GM21619 (cell line): ENCODE data around the gene HOXD11.

ENCODE experiments used
- ATAC-seq: cut with Tn5 transposase; IDR thresholded peaks from one replicate; pipeline ENCODE4 v1.9.1; 2021; ENCODE audit not compliant: unreplicated experiment

The HOXD11 gene

DNA sequence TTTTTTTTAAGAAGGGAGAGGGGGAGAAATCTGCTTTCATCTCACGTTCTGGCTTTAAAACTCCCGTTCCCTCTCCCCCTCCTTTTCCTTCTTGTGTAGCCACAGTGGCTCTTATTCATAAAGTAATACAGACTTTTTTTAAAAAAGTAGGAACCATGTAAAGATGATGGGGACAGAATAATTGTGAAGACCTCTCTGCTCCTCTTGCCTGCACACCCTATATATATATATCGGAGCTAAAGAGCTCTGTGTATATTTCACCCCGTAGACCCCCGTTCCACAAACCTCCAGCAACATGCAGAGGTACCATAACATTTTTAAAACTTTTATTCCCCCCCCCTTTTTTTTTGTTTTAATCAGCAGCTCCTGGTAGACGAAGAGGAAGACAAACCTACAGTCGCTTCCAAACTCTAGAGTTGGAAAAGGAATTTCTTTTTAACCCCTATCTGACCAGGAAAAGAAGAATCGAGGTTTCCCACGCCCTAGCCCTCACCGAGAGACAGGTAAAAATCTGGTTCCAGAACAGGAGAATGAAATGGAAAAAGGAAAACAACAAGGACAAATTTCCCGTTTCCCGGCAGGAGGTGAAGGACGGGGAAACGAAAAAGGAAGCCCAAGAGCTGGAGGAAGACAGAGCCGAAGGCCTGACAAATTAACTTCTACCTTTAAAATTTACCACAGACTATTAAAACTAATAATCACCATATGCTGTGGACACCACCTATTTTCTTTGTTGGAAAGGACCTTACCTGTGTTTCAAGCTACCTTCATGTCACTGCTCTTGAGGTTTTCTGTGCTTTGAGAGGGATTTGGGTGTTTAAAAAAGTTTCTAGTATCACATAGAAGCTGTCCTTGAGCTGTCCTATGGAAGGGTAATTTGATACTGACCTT is 24.1 kb downstream of the HOXD11 start:
- no peak for ATAC-seq

DNA sequence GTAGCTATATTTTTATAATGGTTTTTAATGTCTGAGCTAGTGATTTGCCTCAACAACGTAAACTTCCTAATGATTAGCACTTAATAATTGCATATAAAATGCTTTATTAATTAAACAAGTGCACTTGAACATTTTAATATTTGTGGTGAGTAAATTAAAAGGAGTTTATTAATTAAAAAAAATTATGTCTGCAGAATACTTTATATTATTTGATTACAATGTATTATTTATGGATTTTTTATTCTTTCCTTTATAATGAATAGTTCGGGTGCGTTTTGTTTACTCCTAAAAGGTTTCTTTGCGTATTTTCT is 24.7 kb downstream of the HOXD11 start:
- no peak for ATAC-seq

DNA sequence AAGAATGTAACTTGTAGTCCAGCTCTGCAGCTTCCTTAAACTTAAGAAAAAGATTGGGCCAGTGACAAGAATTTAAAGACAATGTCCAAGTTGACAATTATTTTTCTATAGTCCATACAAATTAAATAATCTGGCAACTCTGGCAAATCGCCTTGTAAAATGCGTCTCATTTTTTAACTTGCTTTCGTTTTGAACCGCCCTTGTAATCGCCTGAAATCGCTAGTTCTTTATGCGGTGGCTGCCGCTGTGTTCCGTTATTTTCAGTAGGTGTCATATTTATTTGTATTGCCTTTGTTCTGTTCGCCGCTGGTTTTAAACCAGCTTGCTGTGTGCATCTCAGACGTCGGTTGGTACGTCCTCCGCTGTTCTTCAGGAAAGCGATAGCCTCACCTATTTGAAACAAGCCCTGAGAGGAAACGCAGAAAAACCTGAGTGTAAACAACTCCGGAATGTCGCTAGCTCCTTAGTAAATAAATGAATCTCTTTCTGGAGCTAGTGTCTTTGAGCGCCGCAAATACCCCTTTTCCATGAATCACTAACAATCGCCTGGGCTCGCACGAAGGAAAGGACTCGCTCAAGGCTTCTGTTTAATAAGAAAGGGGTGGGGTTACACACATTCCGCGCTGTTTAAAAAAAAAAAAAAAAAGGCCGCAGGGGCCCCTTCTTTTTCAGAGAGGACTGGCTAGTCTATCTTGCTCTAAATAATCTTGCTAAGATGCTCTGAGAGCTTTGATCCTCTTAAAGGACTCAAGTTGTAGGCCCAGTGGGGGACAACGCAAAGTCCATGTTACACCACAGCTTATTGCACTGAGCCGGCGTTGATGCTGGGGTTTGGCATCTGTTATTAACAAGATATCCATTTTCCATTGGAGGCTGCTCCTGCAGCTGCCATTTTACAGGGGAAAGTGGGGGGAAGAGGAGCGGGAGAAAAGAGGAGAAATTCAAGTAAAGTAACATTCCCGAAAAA is 25.4 kb downstream of the HOXD11 start:
- no peak for ATAC-seq

GRCh38 chr2:176133389-176133788 is 26.3 kb downstream of the HOXD11 start:
- no peak for ATAC-seq

- ATAC-seq: no peak
Observed at GRCh38 chr2:176134035-176134434, 27.0 kb downstream of the HOXD11 start.

GRCh38 chr2:176135035-176135440 is 28.0 kb downstream of the HOXD11 start:
- ATAC-seq: no peak

GRCh38 chr2:176136374-176137251 is 29.5 kb downstream of the HOXD11 start:
- no peak for ATAC-seq

DNA sequence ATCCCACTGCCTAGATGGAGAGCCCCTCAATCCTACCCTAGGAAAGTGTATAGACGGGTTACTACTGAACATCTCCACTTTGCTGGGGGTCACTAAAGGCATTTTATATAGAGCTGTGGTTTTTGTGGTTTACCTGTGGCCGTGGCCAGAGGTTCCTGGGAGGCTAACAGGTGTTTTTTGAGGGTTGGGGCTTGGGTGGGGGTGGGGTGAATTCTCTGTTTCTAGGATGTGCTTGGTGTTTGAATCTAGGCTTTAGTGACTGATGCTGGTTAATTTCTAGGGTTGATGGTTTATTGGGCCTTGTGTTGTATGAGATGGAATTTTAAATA is 30.1 kb downstream of the HOXD11 start:
- ATAC-seq: no peak

DNA sequence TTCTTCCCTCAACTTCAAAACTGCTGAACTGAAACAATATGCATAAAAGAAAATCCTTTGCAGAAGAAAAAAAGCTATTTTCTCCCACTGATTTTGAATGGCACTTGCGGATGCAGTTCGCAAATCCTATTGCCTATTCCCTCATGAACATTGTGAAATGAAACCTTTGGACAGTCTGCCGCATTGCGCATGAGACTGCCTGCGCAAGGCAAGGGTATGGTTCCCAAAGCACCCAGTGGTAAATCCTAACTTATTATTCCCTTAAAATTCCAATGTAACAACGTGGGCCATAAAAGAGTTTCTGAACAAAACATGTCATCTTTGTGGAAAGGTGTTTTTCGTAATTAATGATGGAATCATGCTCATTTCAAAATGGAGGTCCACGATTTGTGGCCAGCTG is 30.8 kb downstream of the HOXD11 start:
- no peak for ATAC-seq

- no peak for ATAC-seq
Observed at GRCh38 chr2:176138526-176138922, 31.4 kb downstream of the HOXD11 start.

DNA sequence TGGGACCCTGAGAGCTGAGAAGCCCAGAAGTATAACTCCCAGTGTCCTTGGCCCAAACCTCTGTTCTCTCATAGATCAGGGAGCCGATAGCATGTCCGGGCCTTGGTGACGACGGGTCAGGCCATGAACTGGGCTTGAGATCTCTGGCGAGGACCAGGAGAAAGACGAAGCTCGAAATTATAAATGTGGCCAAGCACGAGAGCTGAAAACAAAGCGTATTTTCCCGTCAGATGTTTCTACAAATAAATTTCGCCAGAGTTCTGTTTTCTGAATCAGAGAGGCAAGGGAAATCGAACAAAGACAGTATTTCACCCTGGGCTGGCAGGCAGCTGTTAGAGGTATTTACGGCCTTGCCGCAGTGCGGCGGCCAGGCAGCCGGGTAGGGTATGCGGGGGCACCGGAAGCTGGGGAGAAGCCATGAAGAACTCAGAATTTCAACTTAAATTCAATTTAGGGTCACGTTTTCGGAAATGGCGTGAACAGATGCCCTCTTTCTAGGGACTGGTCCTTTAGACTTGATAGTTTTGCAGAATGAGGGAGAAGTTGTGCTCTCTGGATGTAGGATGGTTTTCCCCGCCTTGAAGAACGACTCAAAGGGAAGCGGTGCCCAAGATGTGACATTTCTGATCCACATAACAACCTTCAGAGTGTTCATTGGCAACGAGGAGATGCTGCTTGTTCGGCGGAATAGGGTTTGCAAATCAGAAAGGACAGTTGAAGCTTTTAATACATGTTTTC is 32.0 kb downstream of the HOXD11 start:
- no peak for ATAC-seq

DNA sequence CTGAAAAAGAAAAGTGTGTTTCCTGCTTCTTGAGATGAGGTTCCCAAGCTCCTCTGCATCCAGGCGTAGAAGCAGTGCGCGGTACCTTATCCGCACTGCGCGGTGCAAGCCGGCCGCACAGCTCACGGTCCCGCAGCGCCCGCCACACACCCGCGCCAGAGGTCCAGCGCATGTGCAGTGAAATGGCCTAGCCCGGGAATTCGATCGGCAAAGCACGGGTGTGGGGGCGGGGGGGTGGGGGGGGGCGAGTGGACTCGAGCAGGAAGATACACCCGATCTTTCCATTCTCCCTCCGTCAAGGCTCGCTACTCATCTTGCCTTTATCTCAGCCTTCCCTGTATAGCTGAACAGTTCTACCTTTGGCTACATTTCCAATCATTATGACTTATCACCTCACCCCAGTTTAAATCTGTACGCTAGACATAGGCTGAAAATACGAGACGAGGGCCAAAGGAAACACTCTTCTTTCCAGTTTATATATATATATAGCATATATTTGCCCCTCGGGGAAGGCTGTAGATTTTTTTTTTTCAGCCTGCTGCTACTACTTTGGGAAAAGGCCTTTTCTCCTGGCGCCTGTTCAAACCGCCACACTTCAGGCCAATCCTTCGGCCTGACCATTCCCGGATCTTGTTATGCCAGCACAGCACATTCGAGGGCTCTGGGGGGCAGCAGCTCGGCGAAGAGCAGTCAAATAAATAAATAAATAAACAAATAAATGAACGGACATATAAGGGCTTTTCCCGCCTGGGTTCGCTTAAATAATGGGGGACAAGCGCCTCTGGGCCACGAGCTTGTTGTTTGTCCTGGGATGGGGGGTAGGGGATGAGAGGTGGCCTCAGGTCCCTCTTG is 32.8 kb downstream of the HOXD11 start:
- no peak for ATAC-seq

- ATAC-seq: peak; percentile 93
Observed at GRCh38 chr2:176140513-176141317, 33.6 kb downstream of the HOXD11 start.

GRCh38 chr2:176142281-176142680 is 35.2 kb downstream of the HOXD11 start:
- no peak for ATAC-seq

DNA sequence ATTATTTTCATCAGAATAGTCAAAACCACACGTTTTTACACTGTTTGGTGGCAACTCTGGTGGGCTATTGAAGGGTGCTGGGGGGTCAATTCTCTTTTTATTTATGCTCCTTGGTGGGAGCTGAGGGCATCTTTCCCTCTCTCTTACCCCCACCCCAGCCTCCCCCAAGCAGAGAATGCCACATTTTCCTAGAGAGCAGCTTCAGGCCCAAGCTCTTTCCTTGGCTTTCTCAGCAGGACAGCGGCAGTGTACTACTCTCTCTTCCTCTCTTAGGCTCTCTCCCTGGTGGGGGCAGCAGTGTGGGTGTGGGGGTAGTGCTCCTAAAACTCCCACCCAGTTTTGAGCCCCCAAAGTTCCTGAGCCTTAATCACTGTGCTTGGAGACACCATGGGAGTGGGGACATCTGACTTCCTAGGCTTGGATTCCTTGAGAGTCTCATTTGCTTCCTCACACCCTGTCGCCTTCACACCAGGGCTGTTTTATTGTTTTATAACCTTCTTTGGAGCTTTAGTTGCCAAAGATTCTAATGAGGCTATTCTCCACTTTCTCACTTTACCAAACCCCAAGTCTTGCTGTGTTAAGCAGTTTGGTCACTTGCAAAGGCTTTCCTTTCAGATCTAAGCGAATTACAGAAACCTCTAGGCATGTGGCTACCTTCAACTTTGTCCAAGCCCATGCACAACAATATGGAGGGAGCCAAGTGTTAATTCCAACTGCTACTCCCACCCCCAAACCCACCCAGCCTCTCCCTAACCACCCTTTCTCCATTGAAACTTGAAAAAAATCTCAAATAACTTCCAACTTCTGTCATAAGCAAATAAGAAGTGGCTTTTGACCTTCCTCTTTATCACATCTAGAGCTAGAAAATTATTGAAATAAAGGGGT is 38.2 kb downstream of the HOXD11 start:
- no peak for ATAC-seq

GRCh38 chr2:176146101-176146500 is 39.0 kb downstream of the HOXD11 start:
- ATAC-seq: no peak

DNA sequence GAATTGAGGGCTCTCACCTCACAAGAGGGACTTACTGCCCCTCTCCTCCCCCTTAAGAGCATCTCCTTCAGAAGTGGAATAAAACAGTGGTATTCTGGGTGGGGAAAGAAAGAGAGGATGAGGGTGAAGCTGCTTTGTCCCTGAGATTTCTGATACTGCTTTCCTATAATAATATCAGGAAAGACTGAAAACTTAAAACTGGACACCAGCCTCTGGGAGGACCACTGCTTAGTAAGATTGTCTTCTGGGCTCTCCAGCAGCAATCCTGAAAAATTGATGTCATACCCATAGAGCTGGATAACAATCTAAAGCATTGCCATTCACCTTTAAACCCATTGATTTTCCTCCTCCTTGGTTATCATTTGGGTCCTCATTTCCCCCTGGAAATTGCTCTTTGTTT is 39.6 kb downstream of the HOXD11 start:
- ATAC-seq: no peak
